ENCODE measurements around the gene GPR55. TPM values are rescaled to one million over a fixed set of nuclear protein-coding genes. Genes with fewer than 3 reads are reported as not detected.
A peak's percentile ranks its signal among the peaks of the same experiment; 100 is the strongest.

Gene GPR55
- polyA plus RNA-seq, 1 donor from 2014 or later, result not detected

DNA sequence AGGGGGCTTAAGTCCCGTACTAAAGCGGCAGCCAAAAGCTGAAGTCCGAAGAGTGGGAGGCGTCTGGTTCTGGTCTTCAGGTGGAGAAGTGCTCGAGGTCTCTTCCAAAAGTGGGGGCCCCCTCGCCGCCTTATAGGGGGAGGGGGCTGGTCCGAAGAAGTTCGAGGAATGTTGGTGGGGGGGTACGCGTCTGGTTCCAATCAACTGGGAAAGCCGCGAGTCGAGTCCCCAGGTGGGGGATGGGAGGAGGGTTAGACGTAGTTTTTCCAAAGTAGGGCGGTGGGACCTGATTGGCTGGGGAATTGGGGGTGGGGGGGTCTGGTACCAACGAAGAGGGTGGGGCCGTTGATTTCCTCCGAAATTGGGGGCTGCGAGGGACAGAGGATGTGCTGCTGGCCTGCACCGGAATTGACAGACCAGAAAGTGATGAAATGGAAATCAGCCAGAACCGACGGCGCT lies 59.7 kb downstream of the GPR55 start:
- Histone ChIP-seq H4K20me1 (ENCODE audit: insufficient read depth) (no peaks in the 10 kb centered on the region), H3K79me2 (replicated peaks; ENCODE audit: insufficient read depth, low read length) (peaks cover 46% of the 10 kb centered on the region), H3K9ac (ENCODE audit: low read length) (peak overlapping the region; percentile 94), H3K9me2 (ENCODE audit: insufficient read depth, low read length) (no peaks in the 10 kb centered on the region), H3K9me3 (ENCODE audit: low read length) (no peaks in the 10 kb centered on the region), H3K27me3 (ENCODE audit: insufficient read depth, low read depth, low read length) (no peaks in the 10 kb centered on the region), H3F3A (ENCODE audit: insufficient read depth, low read length, poor library complexity, severe bottlenecking) (no peaks in the 10 kb centered on the region), H2AFZ (ENCODE audit: low read depth, low read length) (peak overlapping the region; percentile 60), H3K4me3 (ENCODE audit: low read length) (peak overlapping the region; percentile 98), H3K27ac (ENCODE audit: low read length) (peak overlapping the region; percentile 83), H3K4me2 (ENCODE audit: low read length) (peak overlapping the region; percentile 62), H3K36me3 (ENCODE audit: insufficient read depth, low read length) (no peaks in the 10 kb centered on the region)
- TF ChIP-seq POLR2AphosphoS5 (IDR thresholded peaks at IDR 0.05) (no peak), EP300 (conservative IDR thresholded peaks at IDR 0.05; ENCODE audit: poor library complexity, severe bottlenecking) (no peak), SMC3 (conservative IDR thresholded peaks at IDR 0.05; ENCODE audit: poor library complexity) (no peak), TAF1 (IDR thresholded peaks at IDR 0.05; ENCODE audit: low read depth) (no peak), MXI1 (conservative IDR thresholded peaks at IDR 0.05; ENCODE audit: poor library complexity, severe bottlenecking) (no peak), RAD21 (conservative IDR thresholded peaks at IDR 0.05) (no peak), EZH2 (IDR thresholded peaks at IDR 0.05; ENCODE audit: borderline replicate concordance, insufficient read depth, low read length, poor library complexity, severe bottlenecking) (no peak)
- TF ChIP-seq, protein P1, sequence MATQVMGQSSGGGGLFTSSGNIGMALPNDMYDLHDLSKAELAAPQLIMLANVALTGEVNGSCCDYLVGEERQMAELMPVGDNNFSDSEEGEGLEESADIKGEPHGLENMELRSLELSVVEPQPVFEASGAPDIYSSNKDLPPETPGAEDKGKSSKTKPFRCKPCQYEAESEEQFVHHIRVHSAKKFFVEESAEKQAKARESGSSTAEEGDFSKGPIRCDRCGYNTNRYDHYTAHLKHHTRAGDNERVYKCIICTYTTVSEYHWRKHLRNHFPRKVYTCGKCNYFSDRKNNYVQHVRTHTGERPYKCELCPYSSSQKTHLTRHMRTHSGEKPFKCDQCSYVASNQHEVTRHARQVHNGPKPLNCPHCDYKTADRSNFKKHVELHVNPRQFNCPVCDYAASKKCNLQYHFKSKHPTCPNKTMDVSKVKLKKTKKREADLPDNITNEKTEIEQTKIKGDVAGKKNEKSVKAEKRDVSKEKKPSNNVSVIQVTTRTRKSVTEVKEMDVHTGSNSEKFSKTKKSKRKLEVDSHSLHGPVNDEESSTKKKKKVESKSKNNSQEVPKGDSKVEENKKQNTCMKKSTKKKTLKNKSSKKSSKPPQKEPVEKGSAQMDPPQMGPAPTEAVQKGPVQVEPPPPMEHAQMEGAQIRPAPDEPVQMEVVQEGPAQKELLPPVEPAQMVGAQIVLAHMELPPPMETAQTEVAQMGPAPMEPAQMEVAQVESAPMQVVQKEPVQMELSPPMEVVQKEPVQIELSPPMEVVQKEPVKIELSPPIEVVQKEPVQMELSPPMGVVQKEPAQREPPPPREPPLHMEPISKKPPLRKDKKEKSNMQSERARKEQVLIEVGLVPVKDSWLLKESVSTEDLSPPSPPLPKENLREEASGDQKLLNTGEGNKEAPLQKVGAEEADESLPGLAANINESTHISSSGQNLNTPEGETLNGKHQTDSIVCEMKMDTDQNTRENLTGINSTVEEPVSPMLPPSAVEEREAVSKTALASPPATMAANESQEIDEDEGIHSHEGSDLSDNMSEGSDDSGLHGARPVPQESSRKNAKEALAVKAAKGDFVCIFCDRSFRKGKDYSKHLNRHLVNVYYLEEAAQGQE (IDR thresholded peaks at IDR 0.05; ENCODE audit: borderline replicate concordance), result no peak
- TF ChIP-seq, protein P2, sequence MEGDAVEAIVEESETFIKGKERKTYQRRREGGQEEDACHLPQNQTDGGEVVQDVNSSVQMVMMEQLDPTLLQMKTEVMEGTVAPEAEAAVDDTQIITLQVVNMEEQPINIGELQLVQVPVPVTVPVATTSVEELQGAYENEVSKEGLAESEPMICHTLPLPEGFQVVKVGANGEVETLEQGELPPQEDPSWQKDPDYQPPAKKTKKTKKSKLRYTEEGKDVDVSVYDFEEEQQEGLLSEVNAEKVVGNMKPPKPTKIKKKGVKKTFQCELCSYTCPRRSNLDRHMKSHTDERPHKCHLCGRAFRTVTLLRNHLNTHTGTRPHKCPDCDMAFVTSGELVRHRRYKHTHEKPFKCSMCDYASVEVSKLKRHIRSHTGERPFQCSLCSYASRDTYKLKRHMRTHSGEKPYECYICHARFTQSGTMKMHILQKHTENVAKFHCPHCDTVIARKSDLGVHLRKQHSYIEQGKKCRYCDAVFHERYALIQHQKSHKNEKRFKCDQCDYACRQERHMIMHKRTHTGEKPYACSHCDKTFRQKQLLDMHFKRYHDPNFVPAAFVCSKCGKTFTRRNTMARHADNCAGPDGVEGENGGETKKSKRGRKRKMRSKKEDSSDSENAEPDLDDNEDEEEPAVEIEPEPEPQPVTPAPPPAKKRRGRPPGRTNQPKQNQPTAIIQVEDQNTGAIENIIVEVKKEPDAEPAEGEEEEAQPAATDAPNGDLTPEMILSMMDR (IDR thresholded peaks at IDR 0.05; ENCODE audit: poor library complexity, severe bottlenecking), result no peak

DNA sequence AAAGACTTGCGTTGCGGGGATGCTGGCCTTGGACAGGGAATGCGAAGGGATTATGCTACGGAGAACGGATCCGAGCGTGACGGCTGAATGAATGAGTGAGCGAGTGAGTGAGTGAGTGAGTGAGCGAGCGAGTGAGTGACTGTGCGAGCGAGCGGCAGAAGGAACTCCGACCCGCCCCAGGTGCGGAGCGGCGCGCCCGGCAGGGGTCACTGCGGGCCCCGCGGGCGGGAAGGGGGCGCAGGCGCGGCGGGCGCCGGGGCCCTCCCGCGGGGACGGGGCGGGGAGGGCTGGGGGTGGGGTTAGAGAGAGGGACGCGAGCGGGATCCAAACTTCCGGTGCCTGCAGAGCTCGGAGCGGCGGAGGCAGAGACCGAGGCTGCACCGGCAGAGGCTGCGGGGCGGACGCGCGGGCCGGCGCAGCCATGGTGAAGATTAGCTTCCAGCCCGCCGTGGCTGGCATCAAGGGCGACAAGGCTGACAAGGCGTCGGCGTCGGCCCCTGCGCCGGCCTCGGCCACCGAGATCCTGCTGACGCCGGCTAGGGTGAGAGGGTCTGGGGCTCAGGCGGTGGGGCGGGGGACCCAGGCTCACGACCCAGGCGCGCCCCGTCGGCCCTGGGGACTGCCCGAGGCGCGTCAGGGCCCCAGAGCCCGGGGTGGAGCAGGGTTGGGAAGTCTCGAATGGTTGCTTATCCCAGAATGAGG lies 60.3 kb downstream of the GPR55 start, which contains the start of gene ITM2C:
Gene ITM2C (plus strand): TSS at position 338 of the 702 bp plus-strand sequence. CDS start 84 bp downstream, at position 422.
- TF ChIP-seq, protein P1 (IDR thresholded peaks at IDR 0.05; ENCODE audit: borderline replicate concordance), result peak; percentile 98
- TF ChIP-seq, protein P2 (IDR thresholded peaks at IDR 0.05; ENCODE audit: poor library complexity, severe bottlenecking), result peak; percentile 71
- TF ChIP-seq POLR2AphosphoS5 (IDR thresholded peaks at IDR 0.05) (peak; percentile 95), RAD21 (conservative IDR thresholded peaks at IDR 0.05) (peak; percentile 61), TAF1 (IDR thresholded peaks at IDR 0.05; ENCODE audit: low read depth) (peak; percentile 77), EZH2 (IDR thresholded peaks at IDR 0.05; ENCODE audit: borderline replicate concordance, insufficient read depth, low read length, poor library complexity, severe bottlenecking) (no peak), MXI1 (conservative IDR thresholded peaks at IDR 0.05; ENCODE audit: poor library complexity, severe bottlenecking) (peak; percentile 44), SMC3 (conservative IDR thresholded peaks at IDR 0.05; ENCODE audit: poor library complexity) (peak; percentile 76), EP300 (conservative IDR thresholded peaks at IDR 0.05; ENCODE audit: poor library complexity, severe bottlenecking) (peak; percentile 94)
- Histone ChIP-seq H3F3A (ENCODE audit: insufficient read depth, low read length, poor library complexity, severe bottlenecking) (no peaks in the 10 kb centered on the region), H3K9ac (ENCODE audit: low read length) (peak within 1 kb of the TSS; percentile 94), H3K36me3 (ENCODE audit: insufficient read depth, low read length) (no peaks in the 10 kb centered on the region), H3K79me2 (replicated peaks; ENCODE audit: insufficient read depth, low read length) (peaks cover 42% of the 10 kb centered on the region), H3K27ac (ENCODE audit: low read length) (peak within 1 kb of the TSS; percentile 83), H3K9me2 (ENCODE audit: insufficient read depth, low read length) (no peaks in the 10 kb centered on the region), H2AFZ (ENCODE audit: low read depth, low read length) (peak within 1 kb of the TSS; percentile 60), H3K4me2 (ENCODE audit: low read length) (peak within 1 kb of the TSS; percentile 62), H4K20me1 (ENCODE audit: insufficient read depth) (no peaks in the 10 kb centered on the region), H3K27me3 (ENCODE audit: insufficient read depth, low read depth, low read length) (no peaks in the 10 kb centered on the region), H3K4me3 (ENCODE audit: low read length) (peak within 1 kb of the TSS; percentile 98), H3K9me3 (ENCODE audit: low read length) (no peaks in the 10 kb centered on the region)

Measured in neural cell (in vitro differentiated cells).